NCI-H1417 (cell line): ENCODE data around the gene TAGLN3.

Source experiments
- DNase-seq, 3 experiments: peaks; one replicate each; lab custom pipeline; 2025; lab: John Stamatoyannopoulos, UW

TAGLN3 gene

GRCh38 chr3:111978583-111979433 is 19.9 kb upstream of the TAGLN3 start, which contains the start of gene ABHD10:
ABHD10 (plus strand) TSS chr3:111979026; CDS start chr3:111979062, 36 bp downstream.
- peak; percentile 99 to 100 (median 99) for DNase-seq

GRCh38 chr3:111979434-111980038 is 19.2 kb upstream of the TAGLN3 start:
- DNase-seq = peak in 1 of 3 experiments; percentile 77

DNA sequence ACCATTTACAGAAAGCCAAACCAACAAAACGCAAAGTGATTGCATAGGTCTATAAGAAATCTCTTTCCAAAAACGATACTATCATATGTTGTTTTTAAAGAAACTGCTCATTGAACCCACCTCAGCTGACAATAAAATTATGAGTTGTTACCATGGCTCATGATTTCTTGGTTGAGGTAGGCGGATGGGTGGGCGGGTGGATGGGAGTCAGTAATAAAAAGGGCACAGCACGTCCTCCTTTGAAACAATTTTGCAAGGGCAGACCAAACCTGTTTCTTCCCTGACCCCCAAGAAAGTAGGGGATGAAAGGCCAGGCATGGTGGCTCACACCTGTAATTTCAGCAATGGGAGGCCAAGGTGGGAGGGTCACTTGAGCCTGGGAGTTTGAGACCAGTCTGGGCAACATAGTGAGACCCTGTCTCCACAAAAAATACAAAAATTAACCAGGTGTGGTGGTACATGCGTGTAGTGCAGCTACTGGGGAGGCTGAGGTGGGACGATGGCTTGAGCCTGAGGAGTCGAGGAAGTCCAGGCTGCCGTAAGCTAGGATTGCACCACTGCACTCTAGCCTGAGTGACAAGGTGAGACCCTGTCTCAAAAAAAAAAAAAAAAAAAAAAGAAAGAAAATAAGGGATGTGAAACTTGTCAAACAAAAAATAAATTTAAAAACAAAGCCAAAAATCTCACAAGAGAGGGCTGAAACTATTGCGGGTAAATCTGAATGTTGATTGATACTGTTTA is 17.8 kb upstream of the TAGLN3 start:
- DNase-seq = no peak

DNA sequence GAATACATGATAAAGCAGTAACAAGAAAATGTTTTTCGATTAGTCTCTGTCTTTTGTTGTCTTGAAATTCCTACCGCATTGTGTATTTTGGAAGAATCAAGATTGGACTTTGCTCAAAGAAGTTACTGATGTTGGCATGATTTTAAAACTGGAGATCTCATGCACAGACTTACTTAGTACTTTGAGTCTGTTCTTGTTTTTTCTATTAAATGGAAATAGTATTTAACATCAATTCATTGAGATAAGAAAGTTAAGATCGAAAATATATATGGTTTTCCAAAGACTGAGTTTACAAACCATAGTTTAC is 17.3 kb upstream of the TAGLN3 start:
- no peak for DNase-seq

DNA sequence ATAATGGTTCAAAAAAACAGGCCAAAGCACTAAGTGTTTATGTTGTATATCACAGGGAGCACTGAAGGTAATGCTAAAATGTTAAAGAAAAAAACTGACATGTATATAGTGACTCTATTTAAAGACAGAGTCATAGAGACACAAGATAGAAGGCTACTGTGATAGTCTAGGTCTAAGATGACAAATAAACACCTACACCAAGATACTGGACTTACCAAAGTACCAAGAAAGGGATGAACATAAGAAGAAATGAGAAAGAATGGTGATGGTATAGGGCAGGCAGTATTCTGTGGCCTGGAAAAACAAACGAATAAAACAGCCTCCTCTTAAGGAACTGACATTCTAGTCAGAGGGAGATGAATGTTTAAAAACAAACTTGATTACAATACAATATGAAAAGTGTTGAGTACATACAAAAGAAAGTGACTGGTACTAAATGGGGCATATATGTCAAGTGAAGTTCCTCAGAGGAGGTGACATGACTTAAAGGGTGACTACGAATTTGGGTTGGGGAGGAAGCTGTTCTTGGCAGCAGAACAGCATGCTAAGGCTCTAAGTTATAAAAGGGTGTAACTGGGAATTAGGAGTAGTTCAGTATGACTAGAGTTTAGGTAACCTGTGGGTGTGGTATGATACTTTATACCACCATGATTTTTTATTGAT is 14.0 kb upstream of the TAGLN3 start:
- DNase-seq = no peak

- DNase-seq = no peak
These were observed 11.9 kb upstream of the TAGLN3 start for GRCh38 chr3:111986800-111987199.

GRCh38 chr3:111989061-111989678 is 9.6 kb upstream of the TAGLN3 start:
- peak; percentile 32 to 83 (median 61) for DNase-seq

DNA sequence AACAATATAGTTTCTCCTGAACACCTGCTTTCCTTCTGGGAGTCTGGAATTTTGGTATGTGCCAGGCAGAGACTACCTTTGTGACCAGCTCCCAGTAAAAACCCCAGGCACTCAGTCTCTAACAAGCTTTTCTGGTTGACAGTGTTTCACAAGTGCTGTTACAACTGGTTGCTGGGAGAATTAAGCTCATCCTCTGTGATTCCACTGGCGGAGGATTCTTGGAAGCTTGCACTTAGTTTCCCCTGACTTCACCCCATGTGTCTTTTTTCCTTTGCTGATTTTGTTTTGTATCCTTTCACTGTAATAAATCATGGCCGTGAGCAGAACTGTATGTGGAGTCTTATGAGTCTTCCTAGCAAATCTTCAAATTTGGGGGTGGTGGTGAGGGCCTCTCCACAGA is 5.7 kb upstream of the TAGLN3 start:
- DNase-seq = no peak

DNA sequence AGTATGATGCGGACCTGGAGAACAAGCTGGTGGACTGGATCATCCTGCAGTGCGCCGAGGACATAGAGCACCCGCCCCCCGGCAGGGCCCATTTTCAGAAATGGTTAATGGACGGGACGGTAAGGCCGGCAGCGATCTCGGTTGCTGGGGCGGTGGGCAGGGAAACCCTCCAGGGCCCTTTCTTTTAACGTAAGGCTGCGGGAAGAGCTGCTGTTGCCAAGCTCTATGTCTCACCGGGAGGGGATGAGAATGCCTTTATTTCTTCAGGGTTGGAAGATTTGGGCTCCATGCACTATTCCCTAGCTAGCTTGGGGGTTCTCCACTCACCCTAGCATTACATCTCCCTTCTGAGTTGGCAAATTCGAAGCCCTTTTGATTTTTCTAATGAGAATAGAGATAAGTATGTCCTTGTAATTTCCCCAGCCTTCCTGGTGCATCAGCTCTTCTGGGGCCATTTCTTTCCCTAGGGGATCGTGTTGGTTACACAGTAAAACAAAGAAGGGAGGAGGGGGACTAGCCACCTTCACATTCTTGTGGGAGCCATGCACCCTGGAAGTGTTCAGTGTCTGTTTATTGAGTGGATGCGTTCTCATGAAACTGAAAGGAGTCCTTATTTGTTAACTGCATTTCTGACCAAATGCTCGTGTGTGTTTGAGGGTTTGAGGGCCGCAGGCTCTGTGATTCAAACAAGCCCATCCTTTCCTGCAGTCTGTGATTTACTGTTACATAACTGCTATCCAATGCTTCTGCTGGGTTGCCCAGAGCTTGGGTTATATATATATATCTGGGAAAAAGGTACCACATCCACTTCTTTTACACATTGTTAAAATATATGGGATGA is 982 bp downstream of the TAGLN3 start:
- DNase-seq = peak; percentile 24 to 77 (median 73)

DNA sequence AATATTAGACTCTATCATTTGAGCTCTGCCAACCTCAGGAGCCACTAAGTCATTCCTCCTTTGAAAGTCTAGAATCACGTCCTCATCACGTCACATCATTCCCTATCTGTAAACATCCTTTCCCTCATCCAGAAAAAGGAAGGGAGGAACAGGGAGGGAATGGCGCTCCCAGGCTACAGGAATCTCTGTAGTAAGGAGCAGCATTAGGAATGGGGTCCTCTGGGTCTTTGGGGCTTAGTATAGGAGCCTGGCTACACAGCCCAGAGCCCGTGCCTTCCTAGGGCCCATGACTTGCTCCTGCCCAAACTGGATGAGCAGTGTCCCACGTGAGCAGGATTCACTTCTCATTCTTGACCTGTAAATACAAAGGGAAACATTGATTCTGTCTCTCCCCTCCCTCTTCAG is 1.6 kb downstream of the TAGLN3 start:
- DNase-seq = peak in 1 of 3 experiments; percentile 51

DNA sequence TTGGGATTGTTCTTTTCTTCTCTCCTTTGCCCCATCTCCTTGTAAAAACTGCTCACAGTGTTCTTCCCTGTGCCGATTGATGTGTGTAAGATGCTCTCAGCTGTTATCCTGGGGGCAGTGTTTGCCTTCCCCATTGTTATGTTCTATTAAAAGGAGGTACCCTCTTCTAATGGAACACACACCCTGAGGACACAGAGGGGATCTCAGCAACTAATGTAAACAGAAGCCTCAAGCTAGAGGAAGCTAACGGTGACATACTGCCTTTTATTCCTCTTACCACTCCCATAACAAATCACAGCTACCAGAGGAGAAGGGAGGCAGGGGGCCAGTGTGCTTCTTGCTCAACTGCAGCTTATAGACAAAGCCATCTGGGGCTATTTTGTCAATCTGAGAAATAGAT is 2.2 kb downstream of the TAGLN3 start:
- peak; percentile 25 to 87 (median 54) for DNase-seq

DNA sequence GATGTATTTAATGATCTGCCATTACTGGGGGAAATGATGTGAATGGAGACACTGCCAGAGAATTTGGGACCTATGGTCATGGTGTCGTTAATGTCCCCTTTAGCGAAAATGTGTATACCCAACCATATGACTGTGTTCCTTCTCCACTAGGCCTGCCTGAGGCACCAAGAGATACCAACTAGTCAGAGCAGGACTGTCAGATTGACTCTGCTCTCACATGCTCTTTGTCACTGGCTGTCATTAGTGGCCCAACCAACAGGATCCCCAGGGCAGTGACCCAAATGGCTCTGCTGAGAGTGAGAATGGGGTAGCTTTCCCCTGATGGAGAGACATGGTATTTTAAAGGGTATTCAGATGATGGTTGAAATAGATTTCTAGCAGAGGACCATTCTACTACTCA is 2.8 kb downstream of the TAGLN3 start:
- DNase-seq = no peak

DNA sequence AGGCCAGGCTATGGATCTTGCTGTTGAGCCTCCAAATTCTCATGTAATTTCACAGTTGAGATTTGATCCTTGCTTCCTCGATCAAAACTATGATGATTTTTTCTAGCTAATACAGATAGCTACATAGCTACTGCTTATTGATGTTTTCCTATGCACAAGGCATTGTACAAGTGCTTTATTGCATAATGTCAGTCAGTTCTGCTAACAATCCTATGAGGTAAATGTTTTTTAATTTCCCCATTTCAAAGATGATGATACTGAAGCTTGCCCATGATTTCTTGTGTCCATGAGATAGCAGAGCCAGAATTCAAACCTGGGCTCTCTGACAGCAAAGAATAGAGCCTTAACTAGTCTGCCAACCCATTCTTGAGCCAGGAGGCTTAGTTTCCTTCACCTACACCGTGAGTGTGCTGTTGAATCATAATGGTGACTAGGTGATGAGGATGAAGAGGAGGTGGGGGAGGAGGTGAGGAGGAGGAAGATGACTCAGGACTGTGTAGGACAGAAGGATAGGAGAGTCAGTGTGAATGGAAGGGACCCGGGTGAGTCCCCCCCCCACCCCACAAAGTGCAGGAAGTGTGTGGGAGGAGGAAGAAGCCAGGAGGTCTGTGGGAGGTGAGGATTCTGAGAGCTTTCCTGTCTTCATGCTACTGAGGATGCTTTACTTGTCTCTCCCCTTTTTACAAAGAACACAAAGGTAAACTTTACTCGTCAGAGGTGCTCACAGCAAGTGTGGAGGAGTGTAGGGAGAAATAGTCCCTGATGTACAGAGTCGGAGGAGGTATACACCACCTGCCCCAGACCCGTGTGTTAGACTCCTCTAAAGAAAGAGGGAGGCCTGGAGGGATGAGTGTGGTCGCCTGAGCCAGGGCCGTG is 3.6 kb downstream of the TAGLN3 start:
- no peak for DNase-seq

GRCh38 chr3:112003321-112004080 is 4.8 kb downstream of the TAGLN3 start:
- no peak for DNase-seq

GRCh38 chr3:112004187-112004586 is 5.5 kb downstream of the TAGLN3 start:
- DNase-seq = no peak

DNA sequence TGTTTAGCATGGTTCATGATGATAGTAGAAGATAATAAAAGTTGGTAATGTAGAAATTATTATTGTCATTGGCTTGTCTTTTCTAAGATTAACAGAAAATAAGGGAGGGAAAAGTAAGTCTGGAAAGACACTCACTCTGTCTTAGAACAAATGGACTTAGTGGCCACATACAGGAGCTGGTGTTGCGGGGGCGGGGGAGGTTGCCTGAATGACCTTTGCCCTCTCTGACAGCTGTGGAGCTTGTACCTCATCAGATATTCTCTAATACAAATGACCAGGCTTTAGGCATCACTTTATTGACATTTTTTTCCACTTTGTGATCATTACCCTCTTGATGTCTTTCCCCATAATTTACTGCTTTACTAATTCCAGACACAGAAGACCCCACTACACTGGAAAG is 5.9 kb downstream of the TAGLN3 start:
- DNase-seq = no peak

GRCh38 chr3:112005091-112005672 is 6.5 kb downstream of the TAGLN3 start:
- no peak for DNase-seq

GRCh38 chr3:112007633-112008032 is 8.9 kb downstream of the TAGLN3 start:
- DNase-seq = no peak

DNA sequence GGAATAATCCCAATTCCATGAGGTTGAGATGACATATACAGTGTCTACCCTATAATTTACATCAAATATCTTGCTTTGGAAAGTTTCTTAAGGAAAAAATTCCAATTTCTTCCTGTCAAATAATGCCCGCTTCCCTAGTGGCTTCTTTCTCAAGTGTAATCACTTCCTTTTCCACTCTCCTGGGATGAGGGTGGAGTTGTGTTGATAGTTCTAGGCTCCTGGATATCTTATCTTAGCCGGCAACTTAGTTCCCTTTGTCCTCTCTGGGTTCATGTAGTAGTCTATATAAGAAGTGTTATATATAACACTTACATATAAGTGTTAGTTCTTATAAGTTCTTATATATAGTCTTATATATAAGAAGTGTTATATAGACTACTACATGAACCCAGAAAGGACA is 10.9 kb downstream of the TAGLN3 start:
- no peak for DNase-seq
